IMR-90 (cell line): ENCODE measurements around the gene MMD. TPM values are rescaled to one million over a fixed set of nuclear protein-coding genes. Genes with fewer than 3 reads are reported as not detected.

Experiments used
- ATAC-seq: fragments of 200-7000 bp; cut with Tn5 transposase; 2 replicates; pipeline ENCODE4 v1.9.1; 2020; ENCODE audit warnings: low read depth, mild to moderate bottlenecking, moderate library complexity
- BruUV-seq: library from RNA; stranded (reverse); fragments of 400-500 nt; replicated peaks from 2 replicates; lab custom pipeline; 2021; lab: Mats Ljungman, UMichigan
- CTCF ChIA-PET: fragments of 300-600 bp; formaldehyde crosslinking; extraction: SDS; loops from one replicate; lab custom pipeline; 2021; ENCODE audit warnings: antibody characterized with exemption; lab: Yijun Ruan, JAX
- POLR2A ChIA-PET: fragments of 300-600 bp; sonication (Branson Sonifier 250); formaldehyde crosslinking; loops from one replicate; lab custom pipeline; 2022; ENCODE audit warnings: antibody characterized with exemption; ENCODE audit not compliant: unreplicated experiment; lab: Charles Lee
- DNase-seq: peaks from one replicate; pipeline ENCODE4 v3.0.0; 2013
- H2AFZ ChIP-seq: replicated peaks from 2 replicates; pipeline ENCODE3; 2013; ENCODE audit warnings: low read length, mild to moderate bottlenecking; ENCODE audit not compliant: poor library complexity
- H2AK5ac ChIP-seq: 2 replicates; pipeline ENCODE4 v1.6.1; 2013; ENCODE audit warnings: low read depth, low read length, inconsistent platforms
- H2AK9ac ChIP-seq: replicated peaks from 2 replicates; pipeline ENCODE3; 2013; ENCODE audit warnings: mild to moderate bottlenecking, low read depth, low read length, moderate library complexity; ENCODE audit not compliant: poor library complexity
- H2BK120ac ChIP-seq: 2 replicates; pipeline ENCODE4 v1.6.1; 2013; ENCODE audit warnings: low read depth, low read length, inconsistent platforms
- H2BK15ac ChIP-seq: 3 replicates; pipeline ENCODE4 v1.6.1; 2013; ENCODE audit warnings: low read depth, low read length, inconsistent platforms
- H2BK20ac ChIP-seq: 2 replicates; pipeline ENCODE4 v1.6.1; 2013; ENCODE audit warnings: low read depth, mild to moderate bottlenecking, inconsistent platforms, low read length, moderate library complexity
- H2BK5ac ChIP-seq: 2 replicates; pipeline ENCODE4 v1.6.1; 2013; ENCODE audit warnings: mild to moderate bottlenecking, low read depth, low read length, inconsistent platforms; ENCODE audit not compliant: poor library complexity, severe bottlenecking
- H3K14ac ChIP-seq: replicated peaks from 2 replicates; pipeline ENCODE4 v1.6.1; 2013; ENCODE audit warnings: low read depth, low read length, inconsistent platforms
- H3K18ac ChIP-seq: 2 replicates; pipeline ENCODE4 v1.6.1; 2013; ENCODE audit warnings: low read depth, low read length, control low read depth
- H3K23ac ChIP-seq: 2 replicates; pipeline ENCODE4 v1.6.1; 2013; ENCODE audit warnings: low read depth, low read length, inconsistent platforms
- H3K27ac ChIP-seq: 2 replicates; pipeline ENCODE4 v1.5.1; 2013; ENCODE audit warnings: mild to moderate bottlenecking, control low read depth, low read length; ENCODE audit not compliant: insufficient read depth
- H3K27me3 ChIP-seq: 2 replicates; pipeline ENCODE4 v1.6.1; 2013; ENCODE audit warnings: low read length; ENCODE audit not compliant: control insufficient read depth, insufficient read depth
- H3K36me3 ChIP-seq: 2 replicates; pipeline ENCODE4 v1.6.1; 2013; ENCODE audit warnings: low read length, mixed read lengths; ENCODE audit not compliant: control insufficient read depth, insufficient read depth
- H3K4ac ChIP-seq: 2 replicates; pipeline ENCODE4 v1.6.1; 2013; ENCODE audit warnings: low read depth, low read length, inconsistent platforms
- H3K4me1 ChIP-seq: 2 replicates; pipeline ENCODE4 v1.6.1; 2013; ENCODE audit warnings: low read length, mixed read lengths; ENCODE audit not compliant: control insufficient read depth, insufficient read depth
- H3K4me2 ChIP-seq: 2 replicates; pipeline ENCODE4 v1.6.1; 2013; ENCODE audit warnings: low read depth, mild to moderate bottlenecking, control low read depth, low read length, moderate library complexity
- H3K4me3 ChIP-seq: 2 replicates; pipeline ENCODE4 v1.5.1; 2013; ENCODE audit warnings: low read depth, mild to moderate bottlenecking, control low read depth, low read length, moderate library complexity; ENCODE audit not compliant: insufficient read depth
- H3K56ac ChIP-seq: 2 replicates; pipeline ENCODE4 v1.6.1; 2013; ENCODE audit warnings: low read length, inconsistent platforms; ENCODE audit not compliant: insufficient read depth; ENCODE audit errors: extremely low read depth
- H3K79me1 ChIP-seq, 2 experiments: 2 replicates each; pipeline ENCODE4 v1.6.1; 2013; ENCODE audit warnings: low read length in 2 of 2, inconsistent platforms in 1 of 2, low read depth in 1 of 2
- H3K9ac ChIP-seq: 2 replicates; pipeline ENCODE4 v1.6.1; 2013; ENCODE audit warnings: low read depth, low read length, control low read depth
- H3K9me1 ChIP-seq: 2 replicates; pipeline ENCODE4 v1.6.1; 2013; ENCODE audit warnings: low read length, inconsistent platforms; ENCODE audit not compliant: insufficient read depth
- H3K9me3 ChIP-seq: 2 replicates; pipeline ENCODE4 v1.6.1; 2013; ENCODE audit warnings: low read length; ENCODE audit not compliant: control insufficient read depth, insufficient read depth
- H4K20me1 ChIP-seq: 2 replicates; pipeline ENCODE4 v1.6.1; 2013; ENCODE audit warnings: low read length, inconsistent platforms; ENCODE audit not compliant: insufficient read depth
- H4K5ac ChIP-seq: 2 replicates; pipeline ENCODE4 v1.6.1; 2013; ENCODE audit warnings: mild to moderate bottlenecking, low read depth, low read length, control low read depth
- H4K8ac ChIP-seq, 2 experiments: 2 replicates each; pipeline ENCODE4 v1.6.1; 2013; ENCODE audit warnings: low read depth in 2 of 2, low read length in 2 of 2, control low read depth in 1 of 2, inconsistent platforms in 1 of 2
- H4K91ac ChIP-seq: 2 replicates; pipeline ENCODE4 v1.6.1; 2013; ENCODE audit warnings: low read depth, low read length, inconsistent platforms; ENCODE audit not compliant: insufficient read depth
- CEBPB ChIP-seq: IDR thresholded peaks from 2 replicates; pipeline ENCODE4 v1.6.1; 2012; ENCODE audit warnings: low read depth, low read length, improper control_type of control experiment
- CTCF ChIP-seq: conservative IDR thresholded peaks from 2 replicates; pipeline ENCODE4 v1.5.1; 2012; ENCODE audit warnings: mild to moderate bottlenecking, low read depth, low read length, improper control_type of control experiment
- ELK1 ChIP-seq: fragments of 150-350 bp; IDR thresholded peaks from 2 replicates; pipeline ENCODE4 v1.6.1; 2016; ENCODE audit warnings: low read depth, mild to moderate bottlenecking, low read length, moderate library complexity, borderline replicate concordance
- FOS ChIP-seq: fragments of 150-350 bp; IDR thresholded peaks from 2 replicates; pipeline ENCODE4 v1.6.1; 2016; ENCODE audit warnings: low read depth, low read length
- MAFK ChIP-seq: IDR thresholded peaks from 2 replicates; pipeline ENCODE4 v1.6.1; 2012; ENCODE audit warnings: low read depth, low read length, improper control_type of control experiment
- MAZ ChIP-seq: IDR thresholded peaks from 2 replicates; pipeline ENCODE4 v1.6.1; 2012; ENCODE audit warnings: low read depth, mild to moderate bottlenecking, low read length, improper control_type of control experiment, moderate library complexity, borderline replicate concordance
- MXI1 ChIP-seq: IDR thresholded peaks from 2 replicates; pipeline ENCODE4 v1.6.1; 2012; ENCODE audit warnings: low read depth, mild to moderate bottlenecking, low read length, moderate library complexity, borderline replicate concordance
- NFE2L2 ChIP-seq: fragments of 150-350 bp; IDR thresholded peaks from 2 replicates; pipeline ENCODE4 v1.6.1; 2016; ENCODE audit warnings: low read depth, mild to moderate bottlenecking, low read length
- POLR2A ChIP-seq: IDR thresholded peaks from 2 replicates; pipeline ENCODE4 v1.6.1; 2012; ENCODE audit warnings: mild to moderate bottlenecking, low read depth, low read length
- RAD21 ChIP-seq: IDR thresholded peaks from 2 replicates; pipeline ENCODE4 v1.6.1; 2012; ENCODE audit warnings: low read length, improper control_type of control experiment
- RCOR1 ChIP-seq: IDR thresholded peaks from 2 replicates; pipeline ENCODE4 v1.6.1; 2012; ENCODE audit warnings: mild to moderate bottlenecking, low read length, improper control_type of control experiment; ENCODE audit not compliant: insufficient replicate concordance
- RFX5 ChIP-seq: IDR thresholded peaks from 2 replicates; pipeline ENCODE4 v1.8.0; 2012; ENCODE audit warnings: low read depth, mild to moderate bottlenecking, low read length, moderate library complexity
- SMC3 ChIP-seq: fragments of 150-350 bp; IDR thresholded peaks from 2 replicates; pipeline ENCODE4 v1.6.1; 2016; ENCODE audit warnings: low read depth, mild to moderate bottlenecking, antibody characterized with exemption, low read length, moderate library complexity
- USF2 ChIP-seq: fragments of 150-350 bp; IDR thresholded peaks from 2 replicates; pipeline ENCODE4 v1.6.1; 2017; ENCODE audit warnings: mild to moderate bottlenecking, antibody characterized with exemption, low read length, low read depth
- WGBS, 2 experiments: methylation state at CpG; one replicate each; pipeline versions ENCODE4 v1.1.5 to v1.1.7; 2013; ENCODE audit warnings: missing lambda C conversion rate in 2 of 2; ENCODE audit not compliant: insufficient read length in 1 of 2; ENCODE audit errors: extremely low coverage in 2 of 2; 5-methylcytosine and 5-hydroxymethylcytosine counted together
- dilution Hi-C: fragments of 300-500 bp; cut with HindIII; formaldehyde crosslinking; loops from one replicate; pipeline ENCODE4 v1.14.3; 2018; ENCODE audit warnings: low sequenced_read_pairs; ENCODE audit not compliant: unreplicated experiment
- in situ Hi-C: fragments of 300-500 bp; cut with MboI; formaldehyde crosslinking; loops from 3 replicates; pipeline ENCODE4 v1.14.3; 2019; ENCODE audit warnings: low sequenced_read_pairs, inconsistent platforms, mixed read lengths
- intact Hi-C: fragments of 100-400 bp; cut with micrococcal nuclease; formaldehyde crosslinking; loops from 2 replicates; pipeline ENCODE4 v1.10.0; 2022
- polyA plus RNA-seq, 3 experiments: library from polyadenylated mRNA; depleted of rRNA; stranded (reverse); fragments of >200 nt; gene quantifications; 2 replicates each; pipeline ENCODE4 v1.2.3, GENCODE V29; 2012; ENCODE audit warnings: low replicate concordance in 1 of 3
- total RNA-seq: library from RNA; depleted of rRNA; stranded (reverse); fragments of >200 nt; gene quantifications from 2 replicates; pipeline ENCODE4 v1.2.3, GENCODE V29; 2012

Gene MMD
- total and polyA plus RNA-seq, 2 of the 4 experiments (the other 2 are of a cell fraction) = 6.3 to 7.0 TPM

- no peak overlapping the region for H3K23ac ChIP-seq
- intact Hi-C loops (no loop called here), dilution Hi-C loops (no loop called here), in situ Hi-C loops (no loop called here)
- no peak overlapping the region for H3K4me3 ChIP-seq
- no peak overlapping the region for H2AFZ ChIP-seq
- DNase-seq = no peak
- ChIA-PET CTCF (no interaction called here), POLR2A (no interaction called here)
- H4K91ac ChIP-seq = no peak overlapping the region
- no peaks in the 10 kb centered on the region for H3K4me1 ChIP-seq
- no peak overlapping the region for H3K18ac ChIP-seq
- no peak overlapping the region for H4K5ac ChIP-seq
- H3K9ac ChIP-seq = no peak overlapping the region
- no peaks in the 10 kb centered on the region for H3K27me3 ChIP-seq
- H3K79me1 ChIP-seq = no peaks in the 10 kb centered on the region
- H3K27ac ChIP-seq = no peak overlapping the region
- H3K4me2 ChIP-seq = no peak overlapping the region
- BruUV-seq = no TSS peak
- no peak overlapping the region for H3K4ac ChIP-seq
- no CpG with 5 or more reads among the region's 5 CpGs for WGBS, 2 experiments
- no peak overlapping the region for H2BK20ac ChIP-seq
- no peaks in the 10 kb centered on the region for H3K9me3 ChIP-seq
- H3K36me3 ChIP-seq = peaks cover 21% of the 10 kb centered on the region
- H4K20me1 ChIP-seq = no peaks in the 10 kb centered on the region
- no peak for TF ChIP-seq USF2
- no peak for TF ChIP-seq MAZ
- TF ChIP-seq ELK1 = no peak
- no peak for TF ChIP-seq MXI1
- TF ChIP-seq NFE2L2 = no peak
- TF ChIP-seq RFX5 = no peak
- TF ChIP-seq RCOR1 = no peak
- no peak for TF ChIP-seq CEBPB
- TF ChIP-seq CTCF = no peak
- no peak for TF ChIP-seq POLR2A
- TF ChIP-seq FOS = no peak
- no peak for TF ChIP-seq SMC3
- no peak for TF ChIP-seq RAD21
- no peak for TF ChIP-seq MAFK
- no peak overlapping the region for H3K56ac ChIP-seq
- H2BK15ac ChIP-seq = no peak overlapping the region
- no peak overlapping the region for H3K14ac ChIP-seq
- H4K8ac ChIP-seq = no peak overlapping the region
- ATAC-seq = no peak
- no peak overlapping the region for H2AK5ac ChIP-seq
- H2AK9ac ChIP-seq = no peak overlapping the region
- H3K9me1 ChIP-seq = 0 out of 2 replicates have a peak, but pooled peaks cover 5% of the 10 kb centered on the region
- H2BK5ac ChIP-seq = no peak overlapping the region
- H2BK120ac ChIP-seq = no peak overlapping the region
These were observed 25.7 kb downstream of the MMD start for GRCh38 chr17:55395803-55396505.
